SK-N-SH (cell line): Measurements from ENCODE around the gene DMD. TPM values are rescaled to one million over a fixed set of nuclear protein-coding genes. Genes with fewer than 3 reads are reported as not detected.

Experiments used
- CTCF ChIA-PET: fragments of 300-600, 350-600 bp; formaldehyde crosslinking; extraction: SDS; loops from one replicate; lab custom pipeline; 2021; lab: Yijun Ruan, JAX
- POLR2A ChIA-PET: fragments of 350-600 bp; sonication (Branson Sonifier 250); formaldehyde crosslinking; extraction: SDS; loops from one replicate; lab custom pipeline; 2020; ENCODE audit warnings: antibody characterized with exemption, inconsistent platforms; lab: Yijun Ruan, JAX
- DNase-seq: peaks from one replicate; pipeline ENCODE4 v3.0.0; 2012
- H2AFZ ChIP-seq: fragments of 200-600 bp; sonication (generic); 2 replicates; pipeline ENCODE4 v1.8.1; 2016; ENCODE audit warnings: antibody characterized with exemption, mild to moderate bottlenecking, low read depth
- H3F3A ChIP-seq: fragments of 200-600 bp; sonication (generic); replicated peaks from 2 replicates; pipeline ENCODE3; 2016; ENCODE audit warnings: antibody characterized with exemption, mild to moderate bottlenecking; ENCODE audit not compliant: insufficient read depth
- H3K27ac ChIP-seq, 2 experiments: fragments of 200-500 bp in 1 of 2; fragments of 200-600 bp in 1 of 2; sonication (Bioruptor generic) in 1 of 2; sonication (generic), shearing (Covaris generic) in 1 of 2; 2 replicates each; pipeline versions ENCODE4 v1.5.1 to v1.6.1; 2014 to 2016; ENCODE audit warnings: low read depth in 2 of 2, inconsistent platforms in 1 of 2, low read length in 1 of 2, mild to moderate bottlenecking in 1 of 2, mixed read lengths in 1 of 2
- H3K27me3 ChIP-seq: fragments of 200-600 bp; sonication (generic), shearing (Covaris generic); 2 replicates; pipeline ENCODE4 v1.6.1; 2016; ENCODE audit warnings: mixed run types; ENCODE audit not compliant: insufficient read depth
- H3K36me3 ChIP-seq, 2 experiments: fragments of 200-500 bp in 1 of 2; fragments of 200-600 bp in 1 of 2; sonication (Bioruptor generic) in 1 of 2; sonication (generic) in 1 of 2; replicated peaks in 1 of 2; 2 replicates each; pipeline versions ENCODE3 to v1.5.1; 2014 to 2016; ENCODE audit warnings: low read length in 1 of 2, mild to moderate bottlenecking in 1 of 2; ENCODE audit not compliant: insufficient read depth in 2 of 2, control insufficient read depth in 1 of 2
- H3K4me1 ChIP-seq, 2 experiments: fragments of 200-500 bp in 1 of 2; fragments of 200-600 bp in 1 of 2; sonication (Bioruptor generic) in 1 of 2; sonication (generic), shearing (Covaris generic) in 1 of 2; 2 replicates each; pipeline versions ENCODE4 v1.5.1 to v1.6.1; 2014 to 2016; ENCODE audit warnings: low read depth in 1 of 2, low read length in 1 of 2, mixed run types in 1 of 2; ENCODE audit not compliant: insufficient read depth in 2 of 2, control insufficient read depth in 1 of 2
- H3K4me2 ChIP-seq: fragments of 200-600 bp; sonication (generic), shearing (Covaris generic); 2 replicates; pipeline ENCODE4 v1.6.1; 2017; ENCODE audit warnings: mixed run types
- H3K4me3 ChIP-seq, 2 experiments: fragments of 200-500 bp in 1 of 2; fragments of 200-600 bp in 1 of 2; sonication (Bioruptor generic) in 1 of 2; sonication (generic), shearing (Covaris generic) in 1 of 2; 2 replicates each; pipeline versions ENCODE4 v1.5.1 to v1.8.1; 2014 to 2016; ENCODE audit warnings: low read depth in 2 of 2, inconsistent platforms in 1 of 2, low read length in 1 of 2, mild to moderate bottlenecking in 1 of 2, mixed read lengths in 1 of 2, moderate library complexity in 1 of 2
- H3K79me2 ChIP-seq: fragments of 200-600 bp; sonication (generic); 2 replicates; pipeline ENCODE4 v1.8.1; 2017; ENCODE audit warnings: mild to moderate bottlenecking; ENCODE audit not compliant: insufficient read depth
- H3K9ac ChIP-seq: fragments of 200-600 bp; sonication (generic); 2 replicates; pipeline ENCODE4 v1.6.1; 2017; ENCODE audit warnings: mixed run types
- H3K9me2 ChIP-seq: fragments of 200-600 bp; sonication (generic); 2 replicates; pipeline ENCODE4 v1.6.1; 2017; ENCODE audit warnings: mixed run types
- H3K9me3 ChIP-seq: fragments of 200-600 bp; sonication (generic); 2 replicates; pipeline ENCODE4 v1.6.1; 2017; ENCODE audit warnings: mixed run types, mild to moderate bottlenecking, moderate library complexity
- H4K20me1 ChIP-seq: fragments of 200-600 bp; sonication (generic); 2 replicates; pipeline ENCODE4 v1.6.1; 2017; ENCODE audit warnings: mild to moderate bottlenecking, mixed run types; ENCODE audit not compliant: insufficient read depth
- EP300 ChIP-seq, 2 experiments: IDR thresholded peaks; 2 replicates each; pipeline versions ENCODE4 v1.4.0 to v1.6.1; 2012; ENCODE audit warnings: borderline replicate concordance in 1 of 2, low read depth in 1 of 2, low read length in 1 of 2
- FOSL2 ChIP-seq: IDR thresholded peaks from 2 replicates; pipeline ENCODE4 v1.4.0; 2012; ENCODE audit warnings: low read depth, mild to moderate bottlenecking, moderate library complexity, borderline replicate concordance
- RAD21 ChIP-seq: IDR thresholded peaks from 2 replicates; pipeline ENCODE4 v1.6.1; 2012; ENCODE audit warnings: mild to moderate bottlenecking, low read length
- REST ChIP-seq: IDR thresholded peaks from 2 replicates; pipeline ENCODE4 v1.6.1; 2012; ENCODE audit warnings: mild to moderate bottlenecking, low read depth, low read length, moderate library complexity
- TEAD4 ChIP-seq: IDR thresholded peaks from 2 replicates; pipeline ENCODE4 v1.4.0; 2012; ENCODE audit warnings: mild to moderate bottlenecking, borderline replicate concordance; ENCODE audit not compliant: insufficient read depth
- ZBTB33 ChIP-seq: IDR thresholded peaks from 2 replicates; pipeline ENCODE4 v1.4.0; 2012; ENCODE audit warnings: low read depth, borderline replicate concordance
- WGBS: methylation state at CpG from one replicate; pipeline ENCODE4 v1.1.6; 2017; ENCODE audit warnings: low lambda C conversion rate; 5-methylcytosine and 5-hydroxymethylcytosine counted together
- polyA plus RNA-seq, 3 experiments: library from polyadenylated mRNA; depleted of rRNA; stranded (reverse); fragments of >200 nt; gene quantifications; 2 replicates each; pipeline ENCODE4 v1.2.3, GENCODE V29; 2012
- TF ChIP-seq, protein P1 (sequence below): IDR thresholded peaks from 2 replicates; pipeline ENCODE4 v1.4.0; 2012; ENCODE audit warnings: low read depth

DMD gene
- polyA plus RNA-seq, 1 of the 3 experiments (the other 2 are of a cell fraction) = 3.9 TPM

GRCh38 chrX:32084757-32085156 lies 1126.6 kb downstream of the DMD start:
- Histone ChIP-seq H3K79me2 (no peaks in the 10 kb centered on the region), H3K4me1 (no peaks in the 10 kb centered on the region), H2AFZ (no peak overlapping the region), H3F3A (no peaks in the 10 kb centered on the region), H3K27me3 (no peaks in the 10 kb centered on the region), H3K9me2 (no peaks in the 10 kb centered on the region), H3K36me3 (no peaks in the 10 kb centered on the region), H3K4me3 (no peak overlapping the region), H4K20me1 (no peaks in the 10 kb centered on the region), H3K4me2 (no peak overlapping the region), H3K27ac (no peak overlapping the region), H3K9ac (no peak overlapping the region), H3K9me3 (no peaks in the 10 kb centered on the region)
- TF ChIP-seq FOSL2 = no peak
- TF ChIP-seq REST = no peak
- TF ChIP-seq ZBTB33 = no peak
- TF ChIP-seq EP300 (IDR thresholded peaks at IDR 0.05; ENCODE audit: borderline replicate concordance in 1 of 2, low read depth in 1 of 2, low read length in 1 of 2) = no peak
- no peak for TF ChIP-seq TEAD4
- TF ChIP-seq RAD21 = no peak
- no peak for DNase-seq
- ChIA-PET CTCF (no interaction called here), POLR2A (no interaction called here)
- WGBS = 36% methylated on average over 7 of the region's 7 CpGs

- TF ChIP-seq, protein P1, sequence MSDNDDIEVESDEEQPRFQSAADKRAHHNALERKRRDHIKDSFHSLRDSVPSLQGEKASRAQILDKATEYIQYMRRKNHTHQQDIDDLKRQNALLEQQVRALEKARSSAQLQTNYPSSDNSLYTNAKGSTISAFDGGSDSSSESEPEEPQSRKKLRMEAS = no peak
Observed at GRCh38 chrX:32048285-32048684, 1163.1 kb downstream of the DMD start.

More at GRCh38 chrX:32048285-32048684, 1163.1 kb downstream of the DMD start:
- H3K9me3 ChIP-seq = no peaks in the 10 kb centered on the region
- H4K20me1 ChIP-seq = no peaks in the 10 kb centered on the region
- no peak overlapping the region for H3K9ac ChIP-seq
- DNase-seq = no peak
- H3K27ac ChIP-seq = no peak overlapping the region
- 12% methylated on average over 3 of the region's 3 CpGs for WGBS
- CTCF ChIA-PET = no interaction called here
- H3K4me2 ChIP-seq = no peak overlapping the region
- no peaks in the 10 kb centered on the region for H3K36me3 ChIP-seq
- no peaks in the 10 kb centered on the region for H3K79me2 ChIP-seq
- H3K4me1 ChIP-seq = no peaks in the 10 kb centered on the region
- no peak overlapping the region for H3K4me3 ChIP-seq
- no peaks in the 10 kb centered on the region for H3K27me3 ChIP-seq
- H2AFZ ChIP-seq = no peak overlapping the region
- POLR2A ChIA-PET = no interaction called here
- no peaks in the 10 kb centered on the region for H3F3A ChIP-seq
- no peaks in the 10 kb centered on the region for H3K9me2 ChIP-seq
